Gastroesophageal sphincter (tissue), 4 donors: ENCODE data around the gene RNF150. TPM values are rescaled to one million over a fixed set of nuclear protein-coding genes. Genes with fewer than 3 reads are reported as not detected.
A peak's percentile ranks its signal among the peaks of the same experiment; 100 is the strongest.
"Not testable (repeated sequence)": the region's sequence is repeated elsewhere in the genome, so short reads cannot be mapped to it uniquely, and the experiment has no call there.

Experiments
- ATAC-seq: fragments of 150-250 bp; one replicate; pipeline ENCODE4 v1.9.1; 2016; ENCODE audit warnings: mild to moderate bottlenecking, moderate library complexity
- H3K27ac ChIP-seq, 4 donors: fragments of 200-600 bp; sonication (generic) in 3 of 4; 1 replicate in 3 of 4; 2 replicates in 1 of 4; pipeline ENCODE4 v1.5.1; 2016 to 2019
- H3K27me3 ChIP-seq: fragments of 200-600 bp; sonication (generic); one replicate; pipeline ENCODE4 v1.5.1; 2019
- H3K36me3 ChIP-seq, 2 donors: fragments of 200-600 bp; sonication (generic); one replicate each; pipeline ENCODE4 v1.5.1; 2019; ENCODE audit warnings: control low read depth in 1 of 2
- H3K4me1 ChIP-seq, 3 donors: fragments of 200-600 bp; sonication (generic); 1 replicate in 2 of 3; 2 replicates in 1 of 3; pipeline ENCODE4 v1.5.1; 2016 to 2019; ENCODE audit warnings: control low read depth in 2 of 3
- H3K4me3 ChIP-seq, 2 donors: fragments of 200-600 bp; sonication (generic); one replicate each; pipeline ENCODE4 v1.5.1; 2019; ENCODE audit warnings: mild to moderate bottlenecking in 1 of 2, moderate library complexity in 1 of 2
- H3K9me3 ChIP-seq, 3 donors: fragments of 200-600 bp; sonication (generic); one replicate each; pipeline ENCODE4 v1.5.1; 2017 to 2019; ENCODE audit warnings: control low read depth in 2 of 3
- EP300 ChIP-seq: sonication (generic); formaldehyde crosslinking; IDR thresholded peaks from one replicate; pipeline ENCODE4 v1.6.1; 2017; ENCODE audit warnings: antibody characterized with exemption, mild to moderate bottlenecking
- POLR2A ChIP-seq, 2 donors: fragments of 450-650 bp; IDR thresholded peaks; one replicate each; pipeline ENCODE4 v1.6.1; 2017; ENCODE audit warnings: antibody characterized with exemption in 2 of 2, mild to moderate bottlenecking in 2 of 2, moderate library complexity in 1 of 2
- POLR2AphosphoS5 ChIP-seq: sonication (generic); formaldehyde crosslinking; IDR thresholded peaks from one replicate; pipeline ENCODE4 v1.6.1; 2017; ENCODE audit warnings: antibody characterized with exemption
- WGBS, 2 donors: methylation state at CpG; one replicate each; pipeline ENCODE4 v1.1.5; 2018; ENCODE audit warnings: low coverage in 1 of 2; 5-methylcytosine and 5-hydroxymethylcytosine counted together
- total RNA-seq, 4 donors: library from RNA; depleted of rRNA; stranded (reverse); fragments of >200 nt; gene quantifications; one replicate each; pipeline ENCODE4 v1.1.0, GENCODE V29; 2016
- TF ChIP-seq, protein P1 (sequence below), 4 experiments: fragments of 200-600 bp in 2 of 4; fragments of 450-650 bp in 2 of 4; sonication (generic) in 1 of 4; IDR thresholded peaks; one replicate each; pipeline ENCODE4 v1.5.1; 2017 to 2019; ENCODE audit warnings: antibody characterized with exemption in 4 of 4, mild to moderate bottlenecking in 2 of 4, moderate library complexity in 2 of 4

Gene RNF150
- total RNA-seq, 4 donors from 2014 or later, result 36.5 to 70.5 (median 59.9) TPM

DNA sequence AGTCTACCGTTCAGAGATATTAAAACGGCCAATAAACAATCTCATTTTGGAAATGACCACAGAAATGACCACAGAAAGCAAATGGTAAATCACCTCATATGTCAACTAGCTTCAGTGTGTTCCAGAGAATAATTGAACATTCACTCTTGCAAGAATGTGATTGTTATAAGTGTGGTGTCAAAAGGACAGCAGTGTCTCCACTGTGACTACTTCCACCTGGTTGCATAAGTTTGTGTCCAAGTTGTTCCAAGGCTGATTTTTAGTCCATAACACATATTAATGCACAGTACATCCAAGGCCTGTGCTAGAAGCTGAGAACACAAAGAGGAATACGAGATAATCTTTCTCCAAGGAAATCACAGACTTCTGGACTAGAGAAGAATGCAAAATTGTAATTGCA is 37.4 kb upstream of the RNF150 start:
- no peak overlapping the region for H3K4me3 ChIP-seq
- TF ChIP-seq POLR2AphosphoS5, result no peak
- TF ChIP-seq, protein P1, sequence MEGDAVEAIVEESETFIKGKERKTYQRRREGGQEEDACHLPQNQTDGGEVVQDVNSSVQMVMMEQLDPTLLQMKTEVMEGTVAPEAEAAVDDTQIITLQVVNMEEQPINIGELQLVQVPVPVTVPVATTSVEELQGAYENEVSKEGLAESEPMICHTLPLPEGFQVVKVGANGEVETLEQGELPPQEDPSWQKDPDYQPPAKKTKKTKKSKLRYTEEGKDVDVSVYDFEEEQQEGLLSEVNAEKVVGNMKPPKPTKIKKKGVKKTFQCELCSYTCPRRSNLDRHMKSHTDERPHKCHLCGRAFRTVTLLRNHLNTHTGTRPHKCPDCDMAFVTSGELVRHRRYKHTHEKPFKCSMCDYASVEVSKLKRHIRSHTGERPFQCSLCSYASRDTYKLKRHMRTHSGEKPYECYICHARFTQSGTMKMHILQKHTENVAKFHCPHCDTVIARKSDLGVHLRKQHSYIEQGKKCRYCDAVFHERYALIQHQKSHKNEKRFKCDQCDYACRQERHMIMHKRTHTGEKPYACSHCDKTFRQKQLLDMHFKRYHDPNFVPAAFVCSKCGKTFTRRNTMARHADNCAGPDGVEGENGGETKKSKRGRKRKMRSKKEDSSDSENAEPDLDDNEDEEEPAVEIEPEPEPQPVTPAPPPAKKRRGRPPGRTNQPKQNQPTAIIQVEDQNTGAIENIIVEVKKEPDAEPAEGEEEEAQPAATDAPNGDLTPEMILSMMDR (IDR thresholded peaks at IDR 0.05), result no peak
- TF ChIP-seq POLR2A (IDR thresholded peaks at IDR 0.05), result no peak
- no peak for TF ChIP-seq EP300
- H3K36me3 ChIP-seq, result no peaks in the 10 kb centered on the region
- no peak overlapping the region for H3K27ac ChIP-seq
- H3K9me3 ChIP-seq, result peaks cover 0 to 6% (median 0%) of the 10 kb centered on the region in 3 donors
- H3K27me3 ChIP-seq, result no peaks in the 10 kb centered on the region
- no peaks in the 10 kb centered on the region for H3K4me1 ChIP-seq
- WGBS, 2 donors, result 51 to 61% methylated on average over 3 of the region's 3 CpGs
- ATAC-seq, result no peak

DNA sequence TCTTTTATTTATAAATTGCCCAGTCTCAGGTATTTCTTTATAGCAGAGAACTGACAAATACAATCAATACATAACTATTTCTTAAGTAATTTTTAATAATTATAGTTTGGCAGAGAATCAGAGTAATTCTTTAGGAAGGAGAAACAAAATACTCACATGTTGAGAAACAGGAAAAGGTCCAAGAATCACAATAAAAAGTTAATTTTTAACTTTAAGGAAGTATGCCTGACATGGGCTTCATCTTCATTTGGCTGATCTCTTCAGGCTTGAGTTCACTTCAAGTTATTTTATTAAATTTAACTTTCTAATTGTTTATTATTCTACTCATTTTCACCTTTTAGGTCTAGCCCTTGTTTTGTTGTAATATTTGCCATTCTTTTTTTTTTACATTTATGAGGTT is 36.1 kb upstream of the RNF150 start:
- peaks cover 0 to 6% (median 0%) of the 10 kb centered on the region in 3 donors for H3K9me3 ChIP-seq
- no peaks in the 10 kb centered on the region for H3K4me1 ChIP-seq
- no peak for ATAC-seq
- no peak overlapping the region for H3K27ac ChIP-seq
- no peak for TF ChIP-seq EP300
- no peak for TF ChIP-seq POLR2A (IDR thresholded peaks at IDR 0.05)
- TF ChIP-seq POLR2AphosphoS5, result no peak
- TF ChIP-seq, protein P1 (IDR thresholded peaks at IDR 0.05), result no peak
- H3K4me3 ChIP-seq, result no peak overlapping the region
- no peaks in the 10 kb centered on the region for H3K27me3 ChIP-seq
- H3K36me3 ChIP-seq, result no peaks in the 10 kb centered on the region

DNA sequence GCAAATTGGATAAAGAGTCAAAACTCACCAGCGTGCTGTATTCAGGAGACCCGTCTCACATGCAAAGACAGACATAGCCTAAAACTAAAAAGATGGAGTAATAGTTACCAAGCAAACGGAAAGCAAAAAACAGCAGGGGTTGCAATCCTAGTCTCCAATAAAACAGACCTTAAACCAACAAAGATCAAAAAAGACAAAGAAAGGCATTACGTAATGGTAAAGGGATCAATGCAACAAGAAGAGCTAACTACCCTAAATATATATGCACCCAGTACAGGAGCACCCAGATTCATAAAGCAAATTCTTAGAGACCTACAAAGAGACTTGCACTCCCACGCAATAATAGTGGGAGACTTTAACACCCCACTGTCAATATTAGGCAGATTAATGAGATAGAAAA is 31.7 kb upstream of the RNF150 start:
- not testable (repeated sequence) for H3K27me3 ChIP-seq, H3K4me1 ChIP-seq, H3K4me3 ChIP-seq, H3K9me3 ChIP-seq, H3K36me3 ChIP-seq, ATAC-seq, H3K27ac ChIP-seq
- WGBS, 2 donors, result 92 to 94% methylated on average over 4 to 5 of the region's 5 CpGs

DNA sequence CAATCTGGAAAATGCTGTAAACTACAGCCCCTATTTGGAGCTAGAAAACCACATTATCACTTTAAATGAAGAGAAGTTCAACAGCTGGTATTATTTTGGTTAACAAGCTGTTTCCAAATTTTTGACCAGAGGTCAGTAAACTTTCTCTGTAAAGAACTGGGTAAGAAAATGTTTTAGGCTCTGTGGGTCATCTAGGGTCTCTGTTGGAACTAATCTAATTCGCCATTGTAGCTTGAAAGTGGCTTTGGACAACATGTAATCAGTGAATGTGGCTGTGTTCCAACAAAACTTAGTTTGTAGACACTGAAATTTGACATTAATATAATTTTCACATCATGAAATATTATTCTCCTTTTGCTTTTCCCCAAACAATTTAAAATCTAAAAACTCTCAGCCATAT is 25.8 kb upstream of the RNF150 start:
- Histone ChIP-seq H3K27me3 (no peaks in the 10 kb centered on the region), H3K4me3 (no peak overlapping the region), H3K9me3 (no peaks in the 10 kb centered on the region), H3K27ac (no peak overlapping the region), H3K4me1 (peaks cover 0 to 3% (median 0%) of the 10 kb centered on the region in 3 donors), H3K36me3 (no peaks in the 10 kb centered on the region)
- ATAC-seq, result no peak
- TF ChIP-seq POLR2A (IDR thresholded peaks at IDR 0.05) (no peak), EP300 (no peak), POLR2AphosphoS5 (no peak)
- TF ChIP-seq, protein P1 (IDR thresholded peaks at IDR 0.05), result no peak
- 44 to 82% methylated on average over 1 of the region's 1 CpG for WGBS, 2 donors

DNA sequence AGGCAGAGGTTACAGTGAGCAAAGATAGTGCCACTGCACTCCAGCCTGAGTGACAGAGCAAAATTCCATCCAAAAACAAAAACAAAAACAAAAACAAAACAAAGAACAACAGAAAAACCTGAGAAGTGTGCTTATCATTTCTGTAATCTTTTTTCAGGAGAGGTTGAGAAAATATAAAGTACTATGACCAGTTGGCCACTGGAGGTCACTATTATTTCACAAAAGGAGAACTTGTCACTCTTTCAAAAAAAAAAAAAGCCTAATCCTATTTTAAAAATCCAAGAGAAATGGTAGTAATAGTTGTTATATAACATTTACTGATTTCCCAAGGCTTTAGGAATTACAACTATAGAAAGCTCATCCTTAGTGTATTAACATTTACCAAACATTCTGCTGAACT is 24.9 kb upstream of the RNF150 start:
- no peak for TF ChIP-seq EP300
- TF ChIP-seq, protein P1 (IDR thresholded peaks at IDR 0.05), result peak; percentile 46 to 59 (median 53)
- no peak for TF ChIP-seq POLR2A (IDR thresholded peaks at IDR 0.05)
- TF ChIP-seq POLR2AphosphoS5, result no peak
- no peak overlapping the region for H3K4me3 ChIP-seq
- no peaks in the 10 kb centered on the region for H3K36me3 ChIP-seq
- H3K4me1 ChIP-seq, result peaks cover 0 to 3% (median 0%) of the 10 kb centered on the region in 3 donors
- H3K9me3 ChIP-seq, result no peaks in the 10 kb centered on the region
- ATAC-seq, result no peak
- H3K27ac ChIP-seq, result no peak overlapping the region
- no peaks in the 10 kb centered on the region for H3K27me3 ChIP-seq

DNA sequence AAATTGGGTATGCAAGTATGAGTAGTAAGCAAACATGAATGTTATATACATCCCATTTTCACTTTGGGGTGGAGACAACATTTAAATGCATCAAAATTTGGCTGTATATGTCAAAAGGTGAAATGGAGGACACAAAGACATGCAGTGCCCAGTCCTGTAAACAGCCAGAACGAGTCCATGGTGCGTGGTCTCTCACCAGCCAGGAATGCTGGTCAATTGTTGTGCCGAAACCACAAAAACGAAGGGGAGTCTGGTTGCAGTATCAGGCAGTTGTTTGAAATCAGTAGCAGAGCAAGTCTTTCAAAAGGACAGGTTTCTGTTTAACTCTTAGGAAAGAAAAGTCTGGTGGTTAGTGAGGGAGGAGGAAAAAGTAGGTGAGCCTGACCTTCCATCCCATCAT is 22.3 kb upstream of the RNF150 start:
- H3K27me3 ChIP-seq, result no peaks in the 10 kb centered on the region

More for the DNA sequence above, 22.3 kb upstream of the RNF150 start:
- Histone ChIP-seq H3K36me3 (no peaks in the 10 kb centered on the region), H3K27ac (no peak overlapping the region), H3K4me1 (peaks cover 0 to 3% (median 0%) of the 10 kb centered on the region in 3 donors), H3K9me3 (no peaks in the 10 kb centered on the region), H3K4me3 (no peak overlapping the region)
- WGBS, 2 donors, result 82% methylated on average over 3 to 4 of the region's 4 CpGs
- TF ChIP-seq, protein P1 (IDR thresholded peaks at IDR 0.05), result no peak
- TF ChIP-seq POLR2A (IDR thresholded peaks at IDR 0.05), result no peak
- no peak for TF ChIP-seq POLR2AphosphoS5
- TF ChIP-seq EP300, result no peak
- no peak for ATAC-seq
